ENCODE measurements around the gene TSPAN4.

DNA sequence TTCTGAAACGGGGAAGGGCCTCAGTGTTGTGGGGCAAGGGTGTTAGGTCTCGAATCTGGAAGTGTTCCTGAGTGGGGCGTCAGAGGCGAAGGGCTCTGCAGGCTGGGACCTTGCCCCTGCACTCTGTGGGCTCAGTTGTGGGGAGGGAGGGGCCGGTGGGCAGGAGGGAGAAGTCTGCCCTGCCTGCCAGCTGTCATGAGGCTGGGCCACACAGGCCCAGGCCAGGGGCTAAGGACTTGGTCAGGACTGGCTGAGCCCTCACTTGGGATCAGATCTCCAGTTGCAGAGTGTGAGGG, 14.8 kb upstream of the TSPAN4 start, which contains the start of gene CRACR2B:
- no peak for TF ChIP-seq CTCF (IDR thresholded peaks at IDR 0.05)
- TF ChIP-seq POLR2A (IDR thresholded peaks at IDR 0.05): no peak

Data from heart left ventricle (tissue), 13 donors.